Measurements from ENCODE around the gene ZNF219.

GRCh38 chr14:21093018-21093417 is 5.4 kb downstream of the ZNF219 start:
- no peak for TF ChIP-seq TBL1XR1 (IDR thresholded peaks at IDR 0.05; ENCODE audit: low read depth, low read length)
- TF ChIP-seq NRF1 (conservative IDR thresholded peaks at IDR 0.05; ENCODE audit: low read depth, low read length): no peak
- no peak for TF ChIP-seq DPF2 (IDR thresholded peaks at IDR 0.05)
- TF ChIP-seq NFXL1 (IDR thresholded peaks at IDR 0.05; ENCODE audit: borderline replicate concordance): no peak
- TF ChIP-seq MTA2 (IDR thresholded peaks at IDR 0.05; ENCODE audit: low read depth): no peak
- no peak for TF ChIP-seq CTCF (IDR thresholded peaks at IDR 0.05 in 2 of 3, conservative IDR thresholded peaks at IDR 0.05 in 1 of 3; ENCODE audit: control insufficient read depth in 2 of 3, extremely low read depth in 1 of 3, insufficient read depth in 1 of 3, low read depth in 3 of 3, low read length in 3 of 3)
- TF ChIP-seq, protein P1, sequence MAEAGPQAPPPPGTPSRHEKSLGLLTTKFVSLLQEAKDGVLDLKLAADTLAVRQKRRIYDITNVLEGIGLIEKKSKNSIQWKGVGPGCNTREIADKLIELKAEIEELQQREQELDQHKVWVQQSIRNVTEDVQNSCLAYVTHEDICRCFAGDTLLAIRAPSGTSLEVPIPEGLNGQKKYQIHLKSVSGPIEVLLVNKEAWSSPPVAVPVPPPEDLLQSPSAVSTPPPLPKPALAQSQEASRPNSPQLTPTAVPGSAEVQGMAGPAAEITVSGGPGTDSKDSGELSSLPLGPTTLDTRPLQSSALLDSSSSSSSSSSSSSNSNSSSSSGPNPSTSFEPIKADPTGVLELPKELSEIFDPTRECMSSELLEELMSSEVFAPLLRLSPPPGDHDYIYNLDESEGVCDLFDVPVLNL (IDR thresholded peaks at IDR 0.05; ENCODE audit: low read depth, low read length): no peak
- no peak for TF ChIP-seq RCOR1 (conservative IDR thresholded peaks at IDR 0.05; ENCODE audit: low read depth, low read length)
